HG03025 (cell line): Measurements from ENCODE around the gene PCK1.

Experiments used
- ATAC-seq: cut with Tn5 transposase; IDR thresholded peaks from one replicate; pipeline ENCODE4 v1.9.1; 2021; ENCODE audit warnings: mild to moderate bottlenecking, moderate library complexity; ENCODE audit not compliant: unreplicated experiment, low FRiP score

The PCK1 gene

GRCh38 chr20:57587278-57587988 lies 26.5 kb downstream of the PCK1 start:
- ATAC-seq = no peak

GRCh38 chr20:57587989-57588377 lies 27.1 kb downstream of the PCK1 start:
- ATAC-seq = no peak

- ATAC-seq = no peak
These were observed 27.7 kb downstream of the PCK1 start for GRCh38 chr20:57588596-57588995.

DNA sequence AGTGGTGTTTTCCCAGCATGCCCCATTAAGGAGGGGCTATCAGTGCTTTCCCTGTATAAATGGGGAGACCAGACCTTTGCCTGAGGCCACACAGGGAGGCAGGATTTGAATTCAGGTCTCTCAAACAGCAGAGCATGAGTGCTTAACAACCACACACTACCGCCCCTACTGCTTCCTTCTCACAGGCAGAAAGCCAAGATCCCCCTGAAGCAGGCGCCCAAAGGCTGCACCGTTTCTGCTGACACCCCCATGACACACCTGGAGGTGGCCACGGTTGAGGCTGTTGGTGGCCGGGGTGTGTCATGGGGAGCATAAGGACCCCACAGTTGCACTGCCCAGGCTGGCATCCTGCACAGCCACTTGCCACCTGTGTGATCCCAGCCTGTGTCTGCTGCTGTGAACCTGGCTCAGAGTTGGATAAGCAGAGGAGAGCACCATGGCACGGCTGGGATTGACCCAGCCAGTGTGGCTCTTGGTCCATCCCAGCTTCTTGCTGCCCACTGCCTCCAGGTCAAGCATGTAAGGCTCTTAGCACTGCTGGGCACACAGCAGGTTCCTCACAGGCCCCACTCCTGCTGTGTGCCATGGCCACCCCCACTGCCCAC lies 28.3 kb downstream of the PCK1 start:
- ATAC-seq = no peak

DNA sequence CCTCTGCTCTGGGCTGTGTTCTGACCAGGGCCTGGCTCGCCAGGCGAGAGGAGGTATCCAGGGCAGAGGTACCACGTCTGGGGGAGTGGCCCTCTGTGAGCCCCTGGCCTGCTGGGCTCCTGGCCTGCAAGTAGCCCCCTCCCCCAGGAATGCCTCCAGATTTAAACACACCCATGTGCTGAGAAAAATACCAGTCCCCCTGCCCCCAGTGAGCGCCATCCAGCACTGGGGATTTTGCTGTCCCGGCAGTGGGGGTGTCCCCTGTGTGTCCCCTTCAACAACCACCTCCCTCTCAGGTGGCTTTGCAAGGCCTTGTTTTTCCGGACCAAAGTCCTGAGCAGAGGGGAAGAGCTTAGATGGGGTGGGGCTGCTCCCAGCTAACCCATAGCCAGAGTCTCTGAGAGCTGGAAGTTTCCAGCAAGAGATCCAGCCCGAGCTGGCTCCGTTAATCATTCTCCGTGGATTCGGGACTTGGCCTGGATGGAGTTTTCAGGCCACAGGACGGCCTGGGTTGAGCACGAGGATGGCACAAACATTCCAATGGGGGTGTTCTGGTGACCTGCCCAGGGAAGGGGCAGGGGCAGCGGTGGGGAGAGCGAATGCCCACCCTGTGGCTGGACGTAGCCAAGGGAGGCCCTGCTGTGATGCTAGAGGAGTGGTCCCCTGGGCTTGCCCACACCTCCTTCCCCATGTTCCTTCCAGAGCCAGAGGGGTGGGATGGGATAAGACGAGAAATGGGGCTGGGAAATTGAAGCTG lies 29.0 kb downstream of the PCK1 start:
- no peak for ATAC-seq

- no peak for ATAC-seq
These were observed 29.8 kb downstream of the PCK1 start for GRCh38 chr20:57590485-57591288.

- ATAC-seq = no peak
These were observed 30.6 kb downstream of the PCK1 start for GRCh38 chr20:57591289-57592229.

GRCh38 chr20:57592263-57593092 lies 31.6 kb downstream of the PCK1 start:
- no peak for ATAC-seq

- no peak for ATAC-seq
These were observed 32.4 kb downstream of the PCK1 start for GRCh38 chr20:57593134-57593886.

- no peak for ATAC-seq
These were observed 33.4 kb downstream of the PCK1 start for GRCh38 chr20:57594092-57594951.

- ATAC-seq = no peak
These were observed 34.4 kb downstream of the PCK1 start for GRCh38 chr20:57595041-57596030.

- ATAC-seq = no peak
These were observed 35.4 kb downstream of the PCK1 start for GRCh38 chr20:57596358-57596757.

DNA sequence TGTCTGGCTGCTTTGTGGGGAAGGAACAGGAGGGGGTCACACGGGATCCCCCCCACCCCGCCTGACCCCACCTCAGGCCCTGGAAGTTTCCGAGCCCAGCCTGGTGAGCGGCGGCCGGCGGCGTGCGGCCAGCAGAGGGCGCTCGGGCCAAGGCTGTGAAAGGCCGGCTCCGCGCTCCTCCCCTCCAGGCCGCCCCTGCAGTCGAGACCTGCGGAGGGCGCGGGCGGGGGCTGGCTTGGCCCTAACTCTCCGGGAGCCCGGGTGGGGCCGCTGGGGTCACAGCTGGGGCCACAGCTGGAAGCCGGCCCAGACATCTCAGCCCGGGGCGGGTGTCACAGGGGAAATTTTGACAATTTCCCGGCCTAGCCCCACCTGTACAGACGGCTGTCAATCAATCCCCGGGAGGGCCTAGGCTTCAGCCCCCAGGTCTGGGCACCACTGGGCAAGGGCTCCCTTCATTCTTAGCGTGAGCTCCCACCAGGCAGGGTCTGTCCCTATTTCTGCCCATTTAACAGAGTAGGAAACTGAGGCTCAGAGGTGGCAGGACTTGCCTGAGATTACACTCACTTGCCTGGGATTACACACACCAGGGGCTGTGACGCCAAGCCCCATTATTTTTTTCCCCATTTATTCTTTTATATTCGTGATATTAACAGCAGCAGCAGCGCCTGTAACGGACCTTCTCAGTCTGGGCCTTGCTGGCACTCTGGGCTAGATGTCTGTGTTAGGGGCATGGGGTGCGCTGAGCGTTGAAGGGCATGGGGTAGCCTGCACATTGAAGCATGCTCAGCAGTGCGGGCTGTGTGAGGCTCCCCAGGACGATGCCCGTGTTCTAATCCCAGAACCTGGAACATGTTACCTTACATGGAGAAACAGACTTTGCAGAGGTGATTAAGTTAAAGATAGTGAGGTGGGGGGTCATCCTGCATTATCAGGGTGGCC lies 36.4 kb downstream of the PCK1 start:
- ATAC-seq = no peak

- no peak for ATAC-seq
These were observed 37.1 kb downstream of the PCK1 start for GRCh38 chr20:57598060-57598459.

GRCh38 chr20:57598491-57598890 lies 37.6 kb downstream of the PCK1 start:
- no peak for ATAC-seq
